Stomach (tissue), 9 donors: Measurements from ENCODE around the gene C10orf90. TPM values are rescaled to one million over a fixed set of nuclear protein-coding genes. Genes with fewer than 3 reads are reported as not detected.

Experiments used
- DNase-seq, 2 donors: peaks; one replicate each; pipeline versions ENCODE4 v3.0.0 to v3.0.0-alpha.2; 2013 to 2019
- H3K27ac ChIP-seq, 5 donors: fragments of 200-600 bp in 4 of 5; sonication (generic) in 4 of 5; one replicate each; pipeline ENCODE4 v1.5.1; 2013 to 2019; ENCODE audit warnings: mild to moderate bottlenecking in 1 of 5, moderate library complexity in 1 of 5
- H3K27me3 ChIP-seq, 3 donors: fragments of 200-600 bp; sonication (generic); one replicate each; pipeline ENCODE4 v1.5.1; 2017 to 2019; ENCODE audit warnings: mixed run types in 1 of 3
- H3K36me3 ChIP-seq, 4 donors: fragments of 200-600 bp; sonication (generic); 1 replicate in 3 of 4; 2 replicates in 1 of 4; pipeline ENCODE4 v1.5.1; 2016 to 2019
- H3K4me1 ChIP-seq, 4 donors: fragments of 200-600 bp; sonication (generic); one replicate each; pipeline ENCODE4 v1.5.1; 2016 to 2019
- H3K4me3 ChIP-seq, 4 donors: fragments of 200-600 bp; sonication (generic) in 3 of 4; one replicate each; pipeline ENCODE4 v1.5.1; 2016 to 2019; ENCODE audit warnings: mild to moderate bottlenecking in 1 of 4
- H3K9me3 ChIP-seq, 4 donors: fragments of 200-600 bp; sonication (generic); one replicate each; pipeline ENCODE4 v1.5.1; 2016 to 2019
- EP300 ChIP-seq: sonication (generic); formaldehyde crosslinking; IDR thresholded peaks from one replicate; pipeline ENCODE4 v1.6.1; 2017; ENCODE audit warnings: antibody characterized with exemption
- POLR2A ChIP-seq, 4 donors: fragments of 450-650 bp; IDR thresholded peaks; one replicate each; pipeline ENCODE4 v1.6.1; 2016; ENCODE audit warnings: antibody characterized with exemption in 4 of 4, control low read depth in 2 of 4, mild to moderate bottlenecking in 1 of 4, moderate library complexity in 1 of 4
- POLR2AphosphoS5 ChIP-seq, 3 donors: sonication (generic); formaldehyde crosslinking; IDR thresholded peaks; one replicate each; pipeline ENCODE4 v1.6.1; 2016; ENCODE audit warnings: antibody characterized with exemption in 3 of 3
- WGBS, 5 donors: extraction: QIAGEN DNeasy Blood & Tissue Kit in 3 of 5; methylation state at CpG; one replicate each; pipeline versions ENCODE4 v1.1.5 to v1.1.7; 2013 to 2018; 5-methylcytosine and 5-hydroxymethylcytosine counted together
- intact Hi-C: fragments of 100-400 bp; cut with DNase I; formaldehyde crosslinking; loops from one replicate; pipeline ENCODE4 v1.15.1; 2023; ENCODE audit warnings: low total_unique reads
- polyA plus RNA-seq, 3 donors: library from polyadenylated mRNA; stranded (reverse); fragments of 200-250 nt; gene quantifications; one replicate each; pipeline ENCODE4 v1.2.3, GENCODE V29; 2013
- total RNA-seq, 5 donors: library from RNA; depleted of rRNA; stranded (reverse); fragments of >200 nt; gene quantifications; one replicate each; pipeline versions ENCODE4 v1.1.0 to v1.2.3, GENCODE V29; 2014 to 2016
- TF ChIP-seq, protein P1 (sequence below), 7 experiments: fragments of 450-650 bp in 4 of 7; fragments of 200-600 bp in 3 of 7; sonication (generic) in 3 of 7; IDR thresholded peaks; one replicate each; pipeline ENCODE4 v1.5.1; 2016 to 2019; ENCODE audit warnings: antibody characterized with exemption in 7 of 7, control low read depth in 2 of 7, mild to moderate bottlenecking in 1 of 7
- donor health status: healthy with polysubstance abuse.
- donor health status: Bipolar disorder and iron deficiency.
- donor health status: healthy.

C10orf90 gene
- total and polyA plus RNA-seq, 8 donors = not detected

DNA sequence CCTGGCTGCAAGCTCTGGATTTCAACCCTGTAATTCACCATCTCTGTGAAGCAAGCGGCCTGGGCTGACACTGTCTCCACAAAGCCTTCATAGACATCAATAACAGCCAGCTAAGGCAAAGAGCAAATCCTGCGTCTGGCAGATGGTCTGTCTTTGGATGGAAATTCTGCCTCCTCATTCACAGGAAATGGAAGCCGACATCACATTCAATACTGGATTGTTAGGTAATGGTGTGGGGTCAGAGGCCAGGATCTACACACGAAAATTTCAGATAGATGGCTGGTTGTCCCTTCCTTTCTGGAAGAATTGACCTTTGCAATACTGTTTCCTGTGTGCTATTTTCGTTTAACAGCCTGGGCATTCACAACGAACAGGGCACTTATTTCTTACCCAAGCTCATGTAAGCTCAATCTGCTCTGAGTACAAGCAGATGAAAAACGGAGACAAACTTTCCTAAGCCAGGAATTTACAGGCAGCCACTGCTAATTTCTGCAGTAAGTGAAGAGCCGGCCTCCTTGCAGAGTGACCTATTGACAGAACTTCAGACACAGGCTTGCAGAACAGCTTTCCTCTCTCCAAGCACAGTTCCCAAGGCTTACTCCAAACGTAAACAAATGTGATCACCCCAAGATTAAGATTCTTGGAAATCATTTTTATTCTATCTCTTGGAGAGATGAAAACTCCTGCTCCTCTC is 279.2 kb downstream of the C10orf90 start:
- WGBS, 5 donors = 35 to 42% (median 37%) methylated on average over 9 of the region's 9 CpGs
- peaks cover 0 to 36% (median 27%) of the 10 kb centered on the region in 3 donors for H3K27me3 ChIP-seq
- peak in 1 of 2 donors; percentile 60 for DNase-seq
- no peaks in the 10 kb centered on the region for H3K36me3 ChIP-seq
- peak overlapping the region in 1 of 5 donors; percentile 12 for H3K27ac ChIP-seq
- TF ChIP-seq POLR2AphosphoS5 (IDR thresholded peaks at IDR 0.05) (no peak), EP300 (no peak), POLR2A (IDR thresholded peaks at IDR 0.05) (no peak)
- TF ChIP-seq, protein P1, sequence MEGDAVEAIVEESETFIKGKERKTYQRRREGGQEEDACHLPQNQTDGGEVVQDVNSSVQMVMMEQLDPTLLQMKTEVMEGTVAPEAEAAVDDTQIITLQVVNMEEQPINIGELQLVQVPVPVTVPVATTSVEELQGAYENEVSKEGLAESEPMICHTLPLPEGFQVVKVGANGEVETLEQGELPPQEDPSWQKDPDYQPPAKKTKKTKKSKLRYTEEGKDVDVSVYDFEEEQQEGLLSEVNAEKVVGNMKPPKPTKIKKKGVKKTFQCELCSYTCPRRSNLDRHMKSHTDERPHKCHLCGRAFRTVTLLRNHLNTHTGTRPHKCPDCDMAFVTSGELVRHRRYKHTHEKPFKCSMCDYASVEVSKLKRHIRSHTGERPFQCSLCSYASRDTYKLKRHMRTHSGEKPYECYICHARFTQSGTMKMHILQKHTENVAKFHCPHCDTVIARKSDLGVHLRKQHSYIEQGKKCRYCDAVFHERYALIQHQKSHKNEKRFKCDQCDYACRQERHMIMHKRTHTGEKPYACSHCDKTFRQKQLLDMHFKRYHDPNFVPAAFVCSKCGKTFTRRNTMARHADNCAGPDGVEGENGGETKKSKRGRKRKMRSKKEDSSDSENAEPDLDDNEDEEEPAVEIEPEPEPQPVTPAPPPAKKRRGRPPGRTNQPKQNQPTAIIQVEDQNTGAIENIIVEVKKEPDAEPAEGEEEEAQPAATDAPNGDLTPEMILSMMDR (IDR thresholded peaks at IDR 0.05) = no peak
- no peak overlapping the region for H3K4me3 ChIP-seq
- intact Hi-C loops = no loop called here
- H3K4me1 ChIP-seq = peaks cover 6 to 22% (median 20%) of the 10 kb centered on the region in 4 donors
- no peaks in the 10 kb centered on the region for H3K9me3 ChIP-seq

DNA sequence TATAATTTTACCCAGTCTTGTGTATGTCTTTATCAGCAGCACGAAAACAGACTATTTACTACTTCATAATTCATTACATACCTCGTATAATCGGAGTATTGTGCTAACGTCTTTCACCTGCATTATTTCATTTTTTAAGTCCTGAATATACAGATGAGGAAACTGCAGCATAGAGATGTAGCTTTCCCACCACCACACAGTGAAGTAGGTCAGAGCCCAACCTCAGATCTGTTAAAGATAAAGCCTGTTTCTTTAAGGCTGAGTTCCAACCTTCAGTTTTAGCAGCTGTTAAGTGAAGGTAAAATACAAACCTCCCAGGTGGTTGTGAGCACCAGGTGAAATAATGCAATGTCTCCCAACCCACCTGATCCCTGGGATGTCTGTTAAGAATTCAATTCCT is 280.2 kb downstream of the C10orf90 start:
- peaks cover 6 to 22% (median 20%) of the 10 kb centered on the region in 4 donors for H3K4me1 ChIP-seq
- no peaks in the 10 kb centered on the region for H3K9me3 ChIP-seq
- 84 to 91% (median 88%) methylated on average over 4 of the region's 4 CpGs for WGBS, 5 donors
- H3K4me3 ChIP-seq = no peak overlapping the region
- DNase-seq = no peak
- no peaks in the 10 kb centered on the region for H3K36me3 ChIP-seq
- TF ChIP-seq, protein P1 (IDR thresholded peaks at IDR 0.05) = no peak
- no peak for TF ChIP-seq POLR2A (IDR thresholded peaks at IDR 0.05)
- TF ChIP-seq EP300 = no peak
- TF ChIP-seq POLR2AphosphoS5 (IDR thresholded peaks at IDR 0.05) = no peak
- H3K27me3 ChIP-seq = peaks cover 0 to 42% (median 31%) of the 10 kb centered on the region in 3 donors
- intact Hi-C loops = no loop called here
- no peak overlapping the region for H3K27ac ChIP-seq

DNA sequence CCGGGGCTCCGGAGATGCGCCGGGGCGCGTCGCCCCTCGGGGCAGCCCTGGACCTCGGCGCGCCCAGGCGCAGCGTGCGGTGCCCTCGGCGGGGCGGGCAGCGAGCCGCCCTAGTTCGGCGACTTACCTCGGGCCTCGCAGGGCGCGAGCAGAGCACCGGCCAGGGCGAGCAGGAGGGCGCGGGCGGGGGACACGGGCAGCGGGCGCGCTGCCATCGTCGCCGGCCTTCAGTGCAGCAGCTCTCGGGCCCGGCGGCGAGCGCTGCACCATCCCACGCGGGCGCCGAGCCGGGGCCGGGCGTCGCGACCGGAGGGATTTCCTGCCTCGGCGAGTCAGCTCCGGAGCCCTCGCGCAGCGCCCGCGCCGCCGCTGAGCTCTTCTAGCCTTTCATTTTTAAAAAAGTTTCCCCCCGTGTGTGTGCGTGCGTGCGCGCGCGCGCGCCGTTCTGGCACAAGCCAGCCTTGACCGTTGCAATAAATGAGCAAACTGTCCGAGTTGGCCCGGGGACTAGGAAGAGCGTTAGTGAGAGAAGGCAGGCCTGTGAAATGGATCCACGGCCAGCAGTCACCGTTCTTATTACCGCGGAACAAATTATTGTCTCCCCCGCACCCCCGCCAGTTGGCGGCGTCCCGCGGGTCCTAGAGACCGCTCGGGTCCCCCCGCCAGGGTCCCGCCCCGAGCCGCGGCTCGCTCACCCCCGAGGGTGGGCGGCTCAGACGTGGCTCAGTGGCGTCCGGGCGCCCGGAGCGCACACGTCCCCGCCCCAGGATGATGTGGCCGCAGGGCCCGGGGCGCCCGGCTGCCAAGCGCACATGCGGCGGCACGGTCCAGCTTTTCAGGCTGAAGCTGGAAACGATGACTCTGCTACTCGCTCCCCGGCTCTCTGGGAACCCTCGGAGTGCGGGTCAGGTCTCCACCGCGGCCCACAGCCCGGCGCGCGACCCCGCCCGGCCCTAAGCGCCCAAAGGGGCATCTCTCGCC is 282.3 kb downstream of the C10orf90 start, which contains the start of gene ADAM12:
ADAM12 (minus strand) TSS at position 547 of the 981 bp plus-strand sequence; CDS start at position 215, 332 bp downstream.
- H3K4me1 ChIP-seq = peaks cover 6 to 22% (median 20%) of the 10 kb centered on the region in 4 donors
- intact Hi-C loops = loop anchor here (10.0 kb wide), 1 partner anchor 403 kb away; no protein-coding TSS in a partner anchor
- DNase-seq = peak in 1 of 2 donors; percentile 76

More for the DNA sequence above, 282.3 kb downstream of the C10orf90 start, which contains the start of gene ADAM12:
- H3K27me3 ChIP-seq = peaks cover 0 to 43% (median 31%) of the 10 kb centered on the region in 3 donors
- H3K4me3 ChIP-seq = peak within 1 kb of the TSS; percentile 45 to 61 (median 50)
- peaks cover 0 to 2% (median 0%) of the 10 kb centered on the region in 4 donors for H3K9me3 ChIP-seq
- 2 to 11% (median 5%) methylated on average over 51 to 127 of the region's 127 CpGs for WGBS, 5 donors
- H3K27ac ChIP-seq = peak within 1 kb of the TSS in 2 of 5 donors; percentile 36 to 44
- no peaks in the 10 kb centered on the region for H3K36me3 ChIP-seq
- TF ChIP-seq, protein P1 (IDR thresholded peaks at IDR 0.05) = no peak
- no peak for TF ChIP-seq POLR2AphosphoS5 (IDR thresholded peaks at IDR 0.05)
- TF ChIP-seq EP300 = no peak
- no peak for TF ChIP-seq POLR2A (IDR thresholded peaks at IDR 0.05)
